CD4-positive, alpha-beta T cell treated with Interleukin-15 for 1 hour (primary cell): ENCODE data around the gene DLL1.
"Not testable (repeated sequence)": the region's sequence is repeated elsewhere in the genome, so short reads cannot be mapped to it uniquely, and the experiment has no call there.

ENCODE experiments used
- DNase-seq: peaks from one replicate; pipeline ENCODE4 v3.0.0-alpha.2; 2020

DLL1 gene

DNA sequence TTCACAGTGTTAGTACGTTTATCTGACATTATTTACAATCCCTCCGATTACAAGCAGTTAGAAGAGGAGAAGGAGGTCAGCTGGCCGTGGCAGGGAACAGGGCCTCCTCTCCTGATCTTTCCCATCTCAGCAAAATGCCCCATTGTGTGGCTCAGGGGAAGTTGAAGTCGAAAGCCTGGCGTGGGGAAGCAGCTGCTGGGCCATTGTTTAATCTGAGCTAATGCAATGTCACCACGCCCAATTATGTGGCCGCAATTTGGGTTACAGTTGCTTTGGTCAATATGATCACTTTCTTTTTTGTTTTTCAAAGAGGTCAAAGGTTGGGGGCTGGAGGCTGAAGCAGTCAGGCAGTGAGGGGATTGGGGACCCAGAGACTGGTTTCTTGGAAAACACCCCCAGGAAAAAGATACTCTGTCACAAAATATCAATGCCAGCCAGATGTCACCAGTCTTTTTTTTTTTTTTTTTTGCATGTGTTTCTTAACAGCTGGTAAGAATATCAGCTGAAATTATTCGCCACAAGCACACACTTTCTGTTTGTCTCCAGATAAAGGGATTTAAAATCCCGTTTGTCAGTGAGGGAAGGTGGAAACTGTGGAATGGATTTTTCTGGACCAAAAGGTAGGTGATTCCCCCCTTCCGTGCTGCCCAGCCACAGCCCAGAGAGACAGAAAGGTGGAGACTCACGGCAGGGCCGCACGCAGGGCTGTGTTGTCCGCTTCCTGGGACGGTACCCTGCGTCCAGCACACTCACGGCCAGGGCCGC, 24.6 kb downstream of the DLL1 start:
- no peak for DNase-seq

DNA sequence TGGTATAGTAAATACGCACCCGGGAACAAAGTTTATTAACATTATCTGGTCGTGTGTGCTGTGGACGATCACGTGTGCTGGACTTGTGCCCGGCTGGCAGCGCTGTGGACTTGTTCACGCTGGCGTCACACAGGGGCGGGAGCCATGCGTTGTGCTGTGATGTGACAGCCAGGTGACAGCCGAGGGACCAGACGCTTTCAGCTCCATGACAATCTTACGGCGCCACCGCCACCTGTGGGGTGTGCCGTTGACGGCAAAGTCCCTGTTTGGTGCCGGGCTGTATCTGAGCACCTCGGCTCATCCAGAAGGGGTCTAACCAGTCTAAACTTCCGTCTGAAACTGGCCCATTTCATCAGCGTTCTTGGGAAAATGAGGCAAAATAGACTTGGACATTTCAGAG, 25.2 kb downstream of the DLL1 start:
- no peak for DNase-seq

DNA sequence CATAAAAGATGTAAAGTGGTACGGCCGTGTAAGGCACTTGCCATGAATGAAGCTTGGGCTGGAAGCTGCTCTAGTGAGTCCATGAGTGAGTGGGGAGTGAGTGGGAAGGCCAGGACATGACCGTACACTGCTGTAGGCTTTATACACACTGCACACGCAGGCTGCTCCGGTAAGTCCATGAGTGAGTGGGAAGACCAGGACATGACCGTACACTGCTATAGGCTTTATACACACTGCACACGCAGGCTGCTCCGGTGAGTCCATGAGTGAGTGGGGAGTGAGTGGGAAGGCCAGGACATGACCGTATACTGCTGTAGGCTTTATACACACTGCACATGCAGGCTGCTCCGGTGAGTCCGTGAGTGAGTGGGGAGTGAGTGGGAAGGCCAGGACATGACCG, 26.2 kb downstream of the DLL1 start:
- not testable (repeated sequence) for DNase-seq

DNA sequence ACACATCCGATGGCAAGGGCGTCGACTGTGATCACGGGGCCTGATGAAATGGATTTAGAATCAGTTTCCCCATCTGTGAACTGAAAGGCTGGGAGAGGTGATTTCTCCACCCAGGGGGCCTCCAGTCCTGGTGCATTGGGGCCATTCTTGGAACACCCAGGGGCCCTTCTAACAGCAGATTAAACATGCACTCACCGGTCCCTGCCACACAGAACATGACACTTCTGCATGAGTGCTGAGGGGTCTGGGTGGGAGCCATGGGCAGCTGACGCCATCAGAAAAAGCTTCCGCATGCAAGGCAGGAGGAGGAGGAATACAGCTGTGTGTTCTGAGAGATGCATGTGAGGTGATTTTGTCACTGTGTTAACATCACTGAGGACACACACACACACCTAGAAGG, 26.8 kb downstream of the DLL1 start:
- no peak for DNase-seq

DNA sequence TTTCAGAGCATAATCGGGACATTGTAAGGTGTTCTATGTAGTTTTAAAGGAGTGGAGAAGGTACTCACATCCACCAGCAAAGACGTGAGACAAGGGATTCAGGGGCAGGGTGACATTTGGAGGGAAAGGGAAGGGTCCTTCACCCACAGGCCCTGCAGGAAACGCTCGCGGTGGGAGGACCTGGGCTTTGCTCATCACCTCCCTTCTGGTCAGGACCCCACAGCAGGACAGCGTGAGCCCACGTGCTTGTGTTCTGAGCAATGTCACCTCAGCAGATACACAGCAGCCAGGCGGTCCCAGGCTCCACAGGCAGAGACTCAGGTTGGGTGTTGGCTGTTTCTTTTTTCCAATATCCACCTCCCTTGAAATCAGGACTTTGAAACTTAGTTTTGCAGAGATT, 27.5 kb downstream of the DLL1 start:
- no peak for DNase-seq

DNA sequence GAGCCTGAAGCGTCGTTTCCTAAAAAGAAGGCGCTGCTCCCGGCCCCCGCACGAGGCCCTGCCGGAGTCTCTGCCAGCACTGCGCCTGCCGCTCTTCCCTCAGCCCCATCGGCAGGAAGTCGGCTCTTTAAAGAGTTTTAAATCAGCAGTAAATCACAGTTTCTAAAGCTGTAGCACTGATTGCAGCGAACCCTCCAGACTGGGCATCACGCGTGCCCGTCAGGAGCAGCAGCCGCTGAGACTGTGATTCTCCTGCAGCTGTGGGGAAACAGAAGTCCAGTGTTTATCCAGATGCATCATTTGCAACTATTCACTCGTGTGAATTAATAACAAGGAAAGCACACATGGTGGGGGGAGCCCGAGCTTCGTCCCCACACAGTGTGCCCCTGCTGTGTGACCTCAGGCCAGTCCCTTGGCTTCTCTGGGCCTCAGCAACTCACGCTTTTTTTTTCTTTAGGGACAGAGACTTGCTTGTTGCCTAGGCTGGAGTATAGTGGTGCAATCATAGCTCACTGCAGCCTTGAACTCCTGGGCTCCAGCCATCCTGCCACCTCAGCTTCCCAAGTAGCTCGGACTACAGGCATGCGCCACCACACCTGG, 28.3 kb downstream of the DLL1 start:
- no peak for DNase-seq

DNA sequence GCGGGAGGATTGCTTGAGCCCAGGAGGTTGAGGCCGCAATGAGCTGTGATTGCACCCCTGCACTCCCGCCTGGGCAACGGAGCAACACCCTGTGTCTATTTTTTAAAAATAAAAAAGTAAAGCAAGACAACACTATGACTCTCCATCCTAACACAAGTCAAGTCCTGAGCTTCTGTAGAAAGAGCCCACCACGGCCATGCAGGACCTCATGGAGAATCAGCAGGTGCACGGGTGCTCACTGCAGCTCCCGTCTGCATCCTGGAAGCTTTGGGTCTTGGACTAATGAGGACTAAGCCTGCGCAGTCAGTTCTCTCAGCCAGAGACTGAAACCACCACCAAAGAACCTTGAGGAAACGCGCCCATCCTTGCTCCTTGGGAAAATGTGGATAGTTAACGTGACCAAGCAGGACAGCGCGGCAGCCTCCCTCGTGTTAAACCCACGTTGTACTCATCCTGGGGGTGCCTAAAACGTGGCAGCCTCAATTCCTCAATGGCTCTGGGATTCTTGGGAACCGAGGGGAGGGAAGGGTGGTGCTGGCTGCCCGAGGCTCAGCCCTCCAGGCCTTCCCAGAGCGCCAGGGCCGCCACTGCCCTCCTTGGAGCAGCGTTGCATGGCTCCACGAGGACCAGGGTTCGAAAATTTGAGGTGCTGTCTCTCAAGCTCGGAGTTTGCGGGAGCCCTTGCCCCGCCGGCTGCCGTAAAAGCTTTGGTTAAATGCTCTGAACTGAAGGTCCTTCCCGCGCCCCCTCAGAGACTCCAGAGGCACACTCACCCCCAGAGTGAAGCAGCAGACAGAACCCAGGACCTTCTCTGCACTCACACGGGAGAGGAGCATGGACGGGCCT, 29.0 kb downstream of the DLL1 start:
- no peak for DNase-seq

DNA sequence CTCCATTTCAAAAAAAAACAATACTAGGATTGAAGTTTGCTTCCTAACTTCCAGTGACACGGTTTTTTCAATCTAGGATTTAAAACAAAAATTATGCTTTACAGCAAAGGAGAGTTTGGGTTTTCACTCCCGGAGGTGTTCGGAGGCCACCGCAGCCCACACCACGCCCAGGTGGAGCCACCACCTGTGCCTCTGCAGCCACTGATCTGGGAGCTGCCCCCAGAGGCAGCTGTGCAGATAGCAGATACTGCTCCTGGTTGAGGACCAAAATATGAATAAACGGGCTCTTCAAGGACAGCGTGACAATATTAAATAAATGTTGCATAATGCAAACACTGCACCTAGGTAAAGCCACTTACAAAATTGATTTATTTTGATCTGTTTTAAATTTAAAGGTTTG, 30.2 kb downstream of the DLL1 start:
- no peak for DNase-seq

DNA sequence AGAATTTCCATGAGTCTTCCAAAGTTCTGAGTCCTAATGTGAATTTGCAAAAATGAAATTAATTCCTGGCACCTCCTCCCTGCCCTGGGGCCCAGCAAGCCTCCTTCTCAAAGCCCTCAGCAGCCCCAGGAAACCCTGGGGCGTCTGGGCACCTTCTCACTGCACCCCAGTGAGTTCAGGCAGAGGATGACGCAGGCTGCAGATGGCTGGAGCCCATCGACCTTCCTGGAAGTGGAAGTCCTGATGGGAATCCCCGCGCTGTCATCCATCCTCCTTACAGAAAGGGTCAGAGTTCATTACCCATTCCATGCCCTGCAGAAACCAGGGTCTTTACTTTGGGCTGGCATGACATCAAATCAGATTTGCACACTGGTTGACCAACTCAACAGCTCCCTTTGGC, 31.6 kb downstream of the DLL1 start:
- DNase-seq = no peak

DNA sequence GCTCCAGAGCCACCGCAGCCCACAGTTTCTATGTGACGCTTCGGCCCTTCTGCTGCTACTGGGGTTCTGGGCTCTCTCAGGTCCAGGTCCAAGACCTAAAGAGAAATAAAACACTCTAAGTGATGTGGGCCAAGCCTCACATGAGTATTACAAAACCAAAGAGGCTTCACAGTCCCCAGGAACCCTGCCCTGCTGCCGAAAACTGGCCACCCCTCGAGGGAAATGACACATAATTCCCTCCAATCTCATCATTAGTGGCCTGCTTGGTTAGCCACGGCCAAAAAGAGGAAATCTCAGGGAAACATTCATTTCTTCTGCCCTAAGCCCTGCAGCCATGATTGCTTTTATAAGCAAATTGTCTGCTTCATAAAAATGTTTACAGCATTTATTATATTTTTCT, 32.5 kb downstream of the DLL1 start:
- no peak for DNase-seq

DNA sequence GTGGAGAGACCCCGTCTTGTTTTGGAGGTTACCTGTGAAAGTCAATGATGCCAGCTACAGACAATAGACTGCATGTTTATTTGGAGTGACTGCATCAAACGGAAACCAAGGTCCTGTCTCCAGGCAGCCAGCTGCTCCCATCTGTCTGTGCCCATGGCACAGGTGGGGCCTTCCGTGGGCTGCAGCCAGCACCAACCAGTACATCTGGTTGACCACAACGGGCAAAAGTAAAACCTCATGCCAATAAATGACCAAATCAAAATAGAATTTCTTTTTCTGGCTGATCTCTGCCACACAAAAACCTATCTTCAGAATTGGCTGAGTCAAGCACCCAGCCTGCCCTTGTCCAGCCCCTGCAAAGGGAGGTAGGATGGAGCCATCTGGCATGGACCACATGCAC, 33.5 kb downstream of the DLL1 start:
- DNase-seq = no peak

DNA sequence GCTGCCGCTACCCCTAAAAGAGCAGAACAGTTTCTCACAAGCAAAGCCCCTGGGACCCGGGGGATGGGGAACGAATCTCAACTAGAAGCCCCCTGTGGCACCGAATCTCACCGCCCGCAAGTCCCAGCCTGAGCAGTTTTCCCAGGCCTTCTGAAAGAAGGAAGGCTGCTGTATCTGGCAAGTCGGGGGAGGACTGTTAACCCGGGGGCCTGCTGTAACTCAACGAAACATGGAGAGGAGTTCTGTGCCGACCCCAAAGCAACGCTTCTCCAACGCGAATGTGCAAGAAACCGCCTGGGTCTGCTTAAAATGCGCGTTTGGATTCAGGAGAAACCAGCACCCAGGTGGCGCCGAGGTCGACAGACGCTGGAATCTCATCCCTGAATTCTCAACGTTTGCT, 34.2 kb downstream of the DLL1 start:
- no peak for DNase-seq

DNA sequence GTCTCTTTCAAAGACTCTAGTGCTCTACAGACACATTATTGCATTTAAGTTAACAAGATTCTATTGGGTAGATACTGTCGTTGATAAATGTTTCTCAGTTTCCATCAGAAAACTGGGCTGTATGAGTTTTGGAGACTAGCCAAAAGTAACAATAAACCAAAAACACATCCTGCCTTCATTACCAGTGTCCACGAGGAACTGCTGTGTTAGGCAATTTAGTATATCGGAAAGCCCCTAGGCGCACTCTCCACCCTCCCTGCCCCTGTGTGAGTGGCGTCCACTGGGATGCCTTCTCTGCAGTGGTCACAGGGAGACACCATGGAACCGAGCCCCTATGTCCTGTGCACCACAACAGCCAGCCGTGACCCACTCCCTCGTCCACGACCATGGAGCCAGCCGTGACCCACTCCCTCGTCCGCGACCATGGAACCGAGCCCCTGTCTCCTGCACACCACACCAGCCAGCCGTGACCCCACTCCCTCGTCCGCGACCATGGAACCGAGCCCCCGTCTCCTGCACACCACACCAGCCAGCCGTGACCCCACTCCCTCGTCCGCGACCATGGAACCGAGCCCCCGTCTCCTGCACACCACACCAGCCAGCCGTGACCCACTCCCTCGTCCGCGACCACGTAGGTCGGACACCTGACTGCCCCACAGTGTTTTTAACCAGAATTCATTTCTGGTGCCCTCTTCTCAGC, 35.3 kb downstream of the DLL1 start:
- no peak for DNase-seq

DNA sequence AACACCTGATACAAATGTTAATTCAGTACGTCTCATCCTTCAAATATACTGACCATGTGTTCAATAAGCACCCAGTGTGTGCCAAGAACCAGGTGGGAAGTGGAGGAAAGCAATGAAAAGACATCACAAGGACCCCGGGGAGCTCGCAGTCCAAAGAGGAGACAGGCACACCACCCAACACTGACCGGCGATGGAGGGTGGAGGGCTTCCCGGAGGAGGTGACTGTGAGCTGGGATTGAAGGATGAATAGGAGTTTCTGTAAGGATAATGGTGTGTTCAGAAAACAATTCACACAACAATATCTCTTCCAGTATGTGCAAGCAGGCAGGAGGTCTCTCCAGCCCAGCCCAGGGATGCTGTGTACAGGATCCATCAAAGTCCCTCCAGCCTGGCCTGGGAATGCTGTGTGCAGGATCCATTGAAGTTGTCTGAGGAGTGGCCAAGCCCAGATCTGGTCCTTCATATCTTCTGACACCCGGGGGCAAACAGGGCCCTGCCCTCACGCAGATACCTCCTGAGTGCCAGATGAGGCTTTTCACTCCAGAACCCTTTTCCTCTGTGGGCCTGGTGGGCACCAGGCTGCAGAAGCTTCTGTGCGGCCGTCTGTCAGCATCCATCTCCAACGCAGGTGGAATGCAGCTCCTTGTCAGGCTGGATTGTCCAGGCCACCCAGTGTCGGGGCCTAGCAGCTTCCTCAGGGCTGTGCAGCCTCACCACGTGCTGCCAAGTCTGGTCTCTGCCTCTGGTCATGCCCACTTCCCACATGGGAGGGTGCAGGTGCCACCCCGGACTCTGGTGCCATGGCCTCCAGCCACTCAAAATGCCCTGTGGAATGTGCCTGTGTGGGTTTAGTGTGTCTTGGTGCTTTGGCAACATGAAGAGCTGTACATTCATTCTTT, 36.3 kb downstream of the DLL1 start:
- DNase-seq = no peak

DNA sequence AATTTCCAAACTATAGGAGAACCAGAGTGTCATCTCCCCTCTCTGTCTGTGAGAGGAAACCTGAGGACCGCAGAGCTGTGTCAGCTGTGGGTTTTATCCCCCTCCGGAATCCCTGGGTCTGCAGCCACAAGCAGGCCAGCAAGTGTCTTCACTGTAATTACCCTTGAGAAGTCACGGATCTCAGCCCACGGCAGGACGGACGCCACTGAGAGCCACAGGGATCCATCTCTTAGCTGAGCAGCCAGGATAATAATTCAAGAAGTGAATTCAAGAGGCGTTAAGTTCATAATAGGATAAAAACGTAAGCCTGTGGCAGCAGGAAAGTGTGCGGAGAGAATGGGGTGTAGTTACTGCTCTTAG, 37.0 kb downstream of the DLL1 start:
- DNase-seq = no peak

DNA sequence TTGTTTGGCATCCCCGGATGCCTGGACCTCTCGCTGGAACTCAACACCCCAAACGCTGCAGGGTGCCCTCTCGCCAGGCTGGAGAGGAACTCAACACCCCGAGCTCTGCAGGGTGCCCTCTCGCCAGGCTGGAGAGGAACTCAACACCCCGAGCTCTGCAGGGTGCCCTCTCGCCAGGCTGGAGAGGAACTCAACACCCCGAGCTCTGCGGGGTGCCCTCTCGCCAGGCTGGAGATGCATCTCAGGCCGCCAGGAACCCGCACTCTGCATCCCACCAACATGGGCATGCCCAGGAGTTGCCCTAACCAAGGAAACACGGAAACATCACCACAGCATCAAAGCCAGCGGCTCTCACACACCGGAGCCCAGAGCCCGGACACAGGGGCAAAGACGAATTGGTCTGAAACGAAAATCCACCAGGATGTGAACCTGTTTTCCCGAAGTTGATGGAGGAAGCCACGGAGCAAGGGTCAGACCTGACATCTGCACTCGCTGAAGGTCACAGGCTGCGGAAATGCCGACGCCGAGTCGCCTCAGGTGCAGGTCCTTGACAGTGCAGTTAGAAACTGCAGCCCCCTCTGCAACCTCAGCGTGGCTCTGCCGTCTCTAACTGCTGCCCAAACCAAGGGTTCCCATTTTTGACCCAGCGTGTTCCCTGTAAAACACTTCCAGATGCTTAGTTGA, 37.5 kb downstream of the DLL1 start:
- DNase-seq = no peak

DNA sequence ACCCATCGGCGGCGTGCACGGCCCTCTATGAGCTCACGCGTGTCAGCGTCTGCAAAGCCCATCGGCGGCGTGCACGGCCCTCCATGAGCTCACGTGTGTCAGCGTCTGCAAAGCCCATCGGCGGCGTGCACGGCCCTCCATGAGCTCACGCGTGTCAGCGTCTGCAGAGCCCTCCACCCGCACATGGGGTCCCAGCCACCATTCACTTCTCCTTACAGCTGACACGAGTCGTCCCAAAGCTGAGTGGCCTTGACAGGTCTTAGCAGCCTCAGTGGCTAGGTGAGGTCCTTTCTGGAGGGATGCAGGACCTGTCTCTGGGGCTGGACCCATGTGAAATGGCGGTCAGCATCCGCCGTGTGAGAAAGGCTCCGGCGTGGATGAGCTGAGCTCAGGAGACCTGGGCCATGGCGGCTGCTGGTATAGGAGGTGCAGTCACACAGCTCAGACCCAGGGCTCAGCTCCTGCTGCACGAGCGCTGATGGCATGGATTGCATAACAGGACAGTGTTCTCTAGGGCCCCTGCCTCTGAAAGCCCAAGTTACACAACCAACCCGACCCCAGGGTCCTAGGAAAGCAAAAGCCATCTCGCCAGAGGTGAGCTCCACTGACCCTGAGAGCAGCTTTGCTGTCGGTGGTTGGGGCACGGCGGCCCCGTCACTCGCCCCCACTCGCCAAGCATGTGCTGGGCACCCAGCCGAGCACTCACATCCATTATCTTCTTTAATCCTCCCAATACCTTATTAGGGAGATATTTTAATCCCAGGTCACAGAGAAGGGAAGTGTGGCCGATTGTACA, 38.9 kb downstream of the DLL1 start:
- no peak for DNase-seq

DNA sequence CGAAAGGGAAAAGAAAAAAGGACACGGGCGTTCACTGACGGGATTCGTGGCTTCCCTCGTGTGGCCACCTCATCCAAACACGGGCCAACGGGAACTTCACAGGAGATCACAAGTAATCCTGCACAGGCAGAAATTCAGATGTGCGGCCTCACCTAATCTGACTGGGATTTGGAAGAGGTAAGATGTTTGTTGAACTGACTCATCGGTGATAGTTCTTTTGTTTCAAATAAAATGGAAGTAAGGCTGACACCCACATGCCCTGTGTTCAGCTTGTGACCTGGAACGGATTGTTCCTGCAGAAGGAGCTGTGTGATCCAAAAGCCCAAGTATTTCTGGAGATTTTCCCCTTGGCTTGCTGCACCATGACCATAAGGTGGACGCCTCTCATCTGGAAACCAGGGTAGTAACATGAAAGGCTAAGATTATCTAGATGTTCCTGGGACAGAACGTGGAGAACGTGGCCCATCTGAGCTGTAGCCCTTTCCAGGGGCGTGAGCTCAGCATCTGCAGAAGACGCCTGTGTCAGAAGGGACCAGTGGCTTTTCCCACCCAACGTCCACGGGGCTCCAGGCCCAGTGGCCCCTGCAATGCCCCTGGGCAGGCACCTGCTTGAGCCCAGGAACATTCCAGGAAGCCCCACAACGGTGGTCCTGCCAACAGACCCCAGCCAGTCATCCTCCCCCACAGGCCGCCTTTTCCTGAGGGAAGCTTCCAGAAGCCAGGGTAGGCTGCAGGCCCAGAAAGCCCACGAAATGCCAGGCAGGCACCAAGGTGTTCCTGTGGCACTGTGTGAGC, 39.7 kb downstream of the DLL1 start:
- no peak for DNase-seq

DNA sequence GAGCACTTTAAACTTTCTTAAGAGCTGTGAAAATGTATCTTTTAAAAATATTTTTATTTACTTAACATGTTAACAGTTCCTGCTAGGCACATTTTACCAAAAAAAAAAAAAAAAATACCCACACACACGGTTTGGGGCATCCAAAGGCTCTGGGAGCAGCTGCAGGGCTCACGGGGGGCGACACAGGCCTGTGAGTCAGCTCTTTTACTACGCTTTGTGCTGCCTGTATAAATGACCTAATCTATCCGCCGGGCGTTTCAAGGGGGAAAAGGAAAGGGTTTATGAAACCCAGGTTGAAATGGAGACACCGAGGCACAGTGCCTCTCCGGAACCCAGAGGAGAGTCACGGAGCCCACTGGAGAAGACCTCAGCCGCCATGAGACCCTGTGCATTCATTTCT, 40.4 kb downstream of the DLL1 start:
- no peak for DNase-seq

DNA sequence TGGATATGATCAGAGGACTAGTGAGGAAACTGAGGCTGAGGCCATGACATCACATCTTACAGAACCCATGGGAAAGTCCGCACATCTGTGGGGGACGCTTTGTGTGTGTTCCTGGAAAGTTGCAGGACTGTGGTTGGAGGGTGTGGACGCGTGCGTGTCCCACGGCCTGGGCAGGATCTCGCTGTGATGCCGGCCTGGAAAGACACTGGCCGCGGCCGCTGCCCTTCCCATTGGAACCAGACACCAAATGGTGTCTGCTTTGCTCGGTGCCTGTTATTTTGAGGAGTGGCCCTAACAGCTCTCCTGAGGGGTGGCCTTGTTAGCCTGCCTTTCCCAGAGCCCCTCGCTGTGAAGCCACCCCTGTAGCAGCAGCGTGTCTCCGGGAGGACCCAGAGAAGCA, 41.1 kb downstream of the DLL1 start:
- DNase-seq = no peak
